ENCODE results near the gene MCU. TPM values are rescaled to one million over a fixed set of nuclear protein-coding genes. Genes with fewer than 3 reads are reported as not detected.

The MCU gene
- polyA plus RNA-seq, 1 of the 3 experiments (the other 2 are of a cell fraction): 20.6 TPM

- WGBS (ENCODE audit: low lambda C conversion rate): 94% methylated on average over 3 of the region's 3 CpGs
- no peaks in the 10 kb centered on the region for H3K9me2 ChIP-seq
- H3K9ac ChIP-seq: no peak overlapping the region
- peaks cover 74% of the 10 kb centered on the region for H3K79me2 ChIP-seq (ENCODE audit: insufficient read depth)
- POLR2A ChIA-PET: no interaction called here
- H2AFZ ChIP-seq (ENCODE audit: low read depth): no peak overlapping the region
- H3K27ac ChIP-seq (ENCODE audit: low read depth in 2 of 2, low read length in 1 of 2): no peak overlapping the region
- no peak for TF ChIP-seq YY1 (IDR thresholded peaks at IDR 0.05; ENCODE audit: low read depth)
- no peak for TF ChIP-seq EP300 (IDR thresholded peaks at IDR 0.05; ENCODE audit: borderline replicate concordance in 1 of 2, low read depth in 1 of 2, low read length in 1 of 2)
- no peak for TF ChIP-seq FOXM1 (IDR thresholded peaks at IDR 0.05; ENCODE audit: low read depth)
- TF ChIP-seq POLR2AphosphoS5 (IDR thresholded peaks at IDR 0.05; ENCODE audit: low read depth, low read length): no peak
- TF ChIP-seq MEF2A (IDR thresholded peaks at IDR 0.05; ENCODE audit: borderline replicate concordance, low read depth): no peak
- TF ChIP-seq SMC3 (IDR thresholded peaks at IDR 0.05; ENCODE audit: low read depth, low read length): no peak
- TF ChIP-seq JUND (IDR thresholded peaks at IDR 0.05): no peak
- no peak for TF ChIP-seq REST (IDR thresholded peaks at IDR 0.05; ENCODE audit: low read depth, low read length)
- no peak for TF ChIP-seq IRF3 (IDR thresholded peaks at IDR 0.05; ENCODE audit: low read depth, low read length)
- TF ChIP-seq FOSL2 (IDR thresholded peaks at IDR 0.05; ENCODE audit: borderline replicate concordance, low read depth): no peak
- TF ChIP-seq GABPA (IDR thresholded peaks at IDR 0.05; ENCODE audit: low read depth): no peak
- TF ChIP-seq NRF1 (IDR thresholded peaks at IDR 0.05; ENCODE audit: low read depth, low read length): no peak
- TF ChIP-seq ZBTB33 (IDR thresholded peaks at IDR 0.05; ENCODE audit: borderline replicate concordance, low read depth): no peak
- no peak for TF ChIP-seq CHD2 (IDR thresholded peaks at IDR 0.05; ENCODE audit: low read length, partially characterized antibody)
- no peak for TF ChIP-seq CTCF (IDR thresholded peaks at IDR 0.05)
- no peak for TF ChIP-seq RFX5 (IDR thresholded peaks at IDR 0.05; ENCODE audit: low read length)
- H3K4me3 ChIP-seq (ENCODE audit: low read depth in 2 of 2, low read length in 1 of 2): no peak overlapping the region
- no peaks in the 10 kb centered on the region for H3K4me1 ChIP-seq (ENCODE audit: control insufficient read depth in 1 of 2, insufficient read depth in 2 of 2, low read depth in 1 of 2, low read length in 1 of 2)
- no peaks in the 10 kb centered on the region for H3K36me3 ChIP-seq (replicated peaks in 1 of 2; ENCODE audit: control insufficient read depth in 1 of 2, insufficient read depth in 2 of 2, low read length in 1 of 2)
- CTCF ChIA-PET: interaction anchor here (1.1 kb wide), 1 partner anchor 133 kb away, joined by 4 read pairs; no protein-coding TSS in a partner anchor
- H3K27me3 ChIP-seq (ENCODE audit: insufficient read depth): no peaks in the 10 kb centered on the region
- no peak for DNase-seq
- H3K9me3 ChIP-seq: no peaks in the 10 kb centered on the region
- H3K4me2 ChIP-seq: no peak overlapping the region
- no peaks in the 10 kb centered on the region for H3F3A ChIP-seq (replicated peaks; ENCODE audit: insufficient read depth)
- H4K20me1 ChIP-seq (ENCODE audit: insufficient read depth): no peaks in the 10 kb centered on the region
These were observed 11.1 kb downstream of the MCU start for GRCh38 chr10:72702868-72703581.

Data from SK-N-SH (cell line).